Measurements from ENCODE around the gene CEMP1.

The CEMP1 gene

DNA sequence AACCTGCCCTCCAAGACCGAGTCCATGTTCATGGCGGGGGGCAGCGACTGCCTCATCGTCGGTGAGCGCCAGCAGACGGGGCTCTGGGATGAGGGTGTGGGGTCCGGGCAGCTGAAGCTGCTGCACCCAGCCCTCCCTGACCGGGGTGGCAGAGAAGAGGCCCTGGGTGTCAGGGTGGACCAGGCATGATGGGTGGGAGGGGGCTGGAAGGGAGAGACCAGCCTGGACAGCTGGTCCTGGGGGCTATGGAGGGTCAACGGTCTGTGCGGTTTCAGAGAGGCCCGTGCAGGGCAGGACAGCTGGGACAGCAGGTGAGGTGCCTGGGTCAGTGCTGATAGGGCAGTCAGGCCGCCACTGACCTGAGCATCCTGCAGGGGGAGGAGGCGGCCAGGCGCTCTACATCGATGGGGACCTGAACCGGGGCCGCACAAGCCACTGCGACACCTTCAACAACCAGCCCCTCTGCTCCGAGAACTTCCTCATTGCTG is 30.7 kb downstream of the CEMP1 start:
- no peak for DNase-seq (ENCODE audit: low spot score)

DNA sequence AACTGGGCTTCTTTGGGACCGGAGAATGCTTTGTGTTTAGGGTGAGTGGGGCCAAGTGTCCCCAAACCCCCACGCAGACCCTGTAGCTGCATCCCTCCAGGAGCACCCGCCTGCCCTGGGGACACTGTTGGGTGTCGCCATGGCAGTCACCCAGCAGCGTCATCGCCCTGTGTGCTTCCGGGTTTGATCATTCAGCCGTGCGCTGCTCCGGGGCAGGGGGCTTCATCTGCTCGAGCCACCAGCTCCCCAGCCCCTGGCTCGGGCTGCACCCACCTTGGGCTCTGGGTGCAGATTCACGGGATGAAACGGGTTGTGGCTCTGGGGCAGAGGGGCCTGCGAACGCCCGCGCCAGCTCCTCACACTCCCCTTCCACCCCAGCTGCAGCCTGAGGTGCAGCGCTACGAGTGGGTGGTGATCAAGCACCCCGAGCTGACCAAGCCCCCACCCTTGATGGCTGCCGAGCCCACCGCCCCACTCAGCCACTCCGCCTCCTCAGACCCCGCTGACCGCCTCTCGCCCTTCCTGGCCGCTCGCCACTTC is 31.2 kb downstream of the CEMP1 start:
- DNase-seq (ENCODE audit: low spot score) = no peak

DNA sequence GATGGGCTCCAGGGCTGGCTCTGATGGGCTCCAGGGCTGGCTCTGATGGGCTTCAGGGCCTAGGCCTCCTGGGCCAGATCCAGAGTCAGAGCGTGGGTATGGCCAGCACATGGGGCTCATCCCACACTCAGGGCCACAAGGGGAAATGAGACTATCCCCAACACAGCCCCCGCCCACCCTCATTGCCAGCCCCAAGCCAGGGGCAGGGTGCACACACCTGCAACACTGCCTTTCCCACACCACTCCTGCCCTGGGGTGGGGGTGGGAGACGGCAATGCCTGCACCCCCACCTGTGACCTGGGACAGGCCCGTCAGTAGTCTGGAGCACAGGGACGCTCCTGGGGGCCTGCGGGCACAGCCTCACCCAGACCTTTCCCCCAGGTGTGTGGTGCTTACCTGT is 31.8 kb downstream of the CEMP1 start:
- DNase-seq (ENCODE audit: low spot score) = no peak

DNA sequence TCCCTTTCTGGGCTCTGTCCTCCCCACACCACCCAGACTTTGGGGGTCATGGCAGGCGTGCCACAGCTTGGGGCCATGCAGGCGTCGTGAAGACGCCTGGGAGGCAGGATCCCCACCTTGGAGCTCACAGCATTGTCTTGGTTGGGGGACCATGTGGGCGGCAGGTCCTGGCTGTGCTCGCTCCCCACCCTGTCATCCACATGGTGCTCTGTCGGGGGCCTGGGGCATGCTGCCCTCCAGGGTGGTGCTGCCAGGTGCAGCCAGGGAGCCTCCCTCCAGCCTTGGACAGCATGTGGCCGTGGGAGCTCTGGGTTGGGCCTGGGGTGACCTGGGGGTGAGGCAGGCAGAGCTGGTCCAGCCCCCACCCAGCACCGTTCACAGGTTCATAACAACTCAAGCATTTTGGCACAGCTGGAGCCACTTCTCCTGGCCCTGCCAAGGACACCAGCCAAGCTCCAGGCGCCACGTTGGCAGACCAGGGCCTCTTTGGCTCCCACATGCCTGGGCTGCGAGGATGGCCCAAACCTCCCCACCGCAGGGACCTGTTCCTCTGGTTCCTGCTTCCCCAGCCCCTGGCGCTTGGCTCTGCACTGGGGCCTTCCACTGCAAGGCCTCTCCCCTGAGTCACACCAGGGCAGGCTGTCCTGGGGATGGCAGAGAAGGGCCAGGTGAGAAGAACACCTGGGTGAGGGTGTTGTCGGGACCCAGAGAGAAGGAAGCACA is 32.5 kb downstream of the CEMP1 start:
- DNase-seq (ENCODE audit: low spot score) = no peak

DNA sequence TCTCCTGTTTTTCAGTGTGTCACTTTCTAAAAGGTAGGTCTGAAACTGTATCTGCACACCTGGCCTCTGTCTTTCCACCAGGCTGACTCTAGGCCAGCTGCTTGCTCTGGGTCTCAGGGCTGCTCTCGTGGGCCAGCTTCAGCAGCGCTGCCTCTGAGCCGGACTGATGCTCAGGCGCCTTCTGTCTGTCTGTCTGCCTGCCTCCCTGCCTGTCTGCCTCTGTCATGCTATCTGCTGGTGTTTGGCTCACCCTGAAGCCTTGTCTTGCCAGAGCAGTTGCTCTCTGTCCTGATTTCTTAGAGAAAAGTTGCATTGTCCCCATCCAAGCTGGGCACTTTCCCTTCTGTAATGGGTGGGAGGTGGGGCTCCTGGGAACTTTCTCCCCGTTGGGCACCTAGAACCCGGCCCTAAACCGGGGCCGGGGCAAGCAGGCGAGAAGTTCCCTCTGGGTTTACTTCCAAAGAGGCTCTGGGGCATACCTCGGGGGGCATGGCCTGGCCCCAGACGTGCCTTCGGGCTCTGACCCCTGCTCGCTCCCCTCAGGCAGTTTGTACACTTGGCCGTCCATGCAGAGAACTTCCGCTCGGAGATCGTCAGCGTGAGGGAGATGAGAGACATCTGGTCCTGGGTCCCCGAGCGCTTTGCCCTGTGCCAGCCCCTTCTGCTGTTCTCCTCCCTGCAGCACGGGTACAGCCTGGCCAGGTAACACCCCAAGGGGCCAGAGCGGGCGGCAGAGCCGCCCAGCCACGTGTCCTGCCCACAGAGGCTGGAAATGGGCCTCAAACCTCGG is 33.3 kb downstream of the CEMP1 start:
- no peak for DNase-seq (ENCODE audit: low spot score)

DNA sequence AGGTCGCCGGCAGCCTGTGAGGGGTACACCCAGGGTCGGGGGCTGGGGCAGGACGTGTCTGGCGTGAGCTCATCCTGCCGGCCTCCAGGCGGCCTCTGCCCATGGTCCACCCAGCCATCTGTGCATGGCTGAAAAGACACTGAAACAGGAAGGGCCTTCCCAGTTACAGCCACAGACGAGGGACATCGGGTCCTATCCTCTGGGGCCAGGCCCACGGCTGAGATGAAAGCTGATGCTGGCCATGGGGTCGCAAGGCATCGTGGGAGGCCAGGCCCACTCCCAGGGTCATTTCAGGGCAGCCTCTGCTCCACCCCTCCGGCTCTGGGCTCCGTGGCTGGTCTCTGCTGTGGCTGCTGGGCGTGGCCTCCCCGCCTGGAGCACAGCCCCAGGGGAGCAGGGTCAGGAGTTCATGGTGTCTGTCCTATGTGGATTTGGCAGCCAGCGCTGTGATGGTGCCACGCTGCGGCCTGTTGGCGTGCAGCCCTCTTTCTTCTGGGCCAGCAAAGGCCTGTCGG is 34.0 kb downstream of the CEMP1 start:
- no peak for DNase-seq (ENCODE audit: low spot score)

DNA sequence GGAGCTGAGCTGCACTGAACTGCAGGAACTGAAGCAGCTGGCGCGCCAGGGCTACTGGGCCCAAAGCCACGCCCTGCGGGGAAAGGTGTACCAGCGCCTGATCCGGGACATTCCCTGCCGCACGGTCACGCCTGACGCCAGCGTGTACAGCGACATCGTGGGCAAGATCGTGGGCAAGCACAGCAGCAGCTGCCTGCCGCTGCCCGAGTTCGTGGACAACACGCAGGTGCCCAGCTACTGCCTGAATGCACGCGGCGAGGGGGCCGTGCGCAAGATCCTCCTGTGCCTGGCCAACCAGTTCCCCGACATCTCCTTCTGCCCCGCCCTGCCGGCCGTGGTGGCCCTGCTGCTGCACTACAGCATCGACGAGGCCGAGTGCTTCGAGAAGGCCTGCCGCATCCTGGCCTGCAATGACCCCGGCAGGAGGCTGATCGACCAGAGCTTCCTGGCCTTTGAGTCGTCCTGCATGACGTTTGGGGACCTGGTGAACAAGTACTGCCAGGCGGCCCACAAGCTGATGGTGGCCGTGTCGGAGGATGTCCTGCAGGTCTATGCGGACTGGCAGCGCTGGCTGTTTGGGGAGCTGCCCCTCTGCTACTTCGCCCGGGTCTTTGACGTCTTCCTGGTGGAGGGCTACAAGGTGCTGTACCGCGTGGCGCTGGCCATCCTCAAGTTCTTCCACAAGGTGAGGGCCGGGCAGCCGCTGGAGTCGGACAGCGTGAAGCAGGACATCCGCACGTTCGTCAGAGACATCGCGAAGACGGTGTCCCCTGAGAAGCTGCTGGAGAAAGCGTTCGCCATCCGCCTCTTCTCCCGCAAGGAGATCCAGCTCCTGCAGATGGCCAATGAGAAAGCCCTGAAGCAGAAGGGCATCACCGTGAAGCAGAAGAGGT is 34.7 kb downstream of the CEMP1 start:
- DNase-seq (ENCODE audit: low spot score) = no peak

DNA sequence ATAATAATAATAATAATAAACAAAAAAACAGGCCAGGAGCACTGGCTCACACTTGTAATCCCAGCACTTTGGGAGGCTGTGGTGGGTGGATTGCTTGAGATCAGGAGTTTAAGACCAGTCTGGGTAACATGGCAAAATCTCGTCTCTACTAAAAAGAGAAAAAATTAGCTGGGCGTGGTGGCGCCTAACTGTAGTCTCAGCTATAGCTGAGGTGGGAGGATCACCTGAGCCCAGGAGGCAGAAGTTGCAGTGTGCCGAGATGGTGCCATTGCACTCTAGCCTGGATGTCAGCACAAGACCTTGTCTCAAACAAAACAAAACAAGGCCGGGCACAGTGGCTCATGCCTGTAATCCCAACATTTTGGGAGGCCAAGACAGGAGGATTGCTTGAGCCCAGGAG is 36.2 kb downstream of the CEMP1 start:
- DNase-seq (ENCODE audit: low spot score) = no peak

DNA sequence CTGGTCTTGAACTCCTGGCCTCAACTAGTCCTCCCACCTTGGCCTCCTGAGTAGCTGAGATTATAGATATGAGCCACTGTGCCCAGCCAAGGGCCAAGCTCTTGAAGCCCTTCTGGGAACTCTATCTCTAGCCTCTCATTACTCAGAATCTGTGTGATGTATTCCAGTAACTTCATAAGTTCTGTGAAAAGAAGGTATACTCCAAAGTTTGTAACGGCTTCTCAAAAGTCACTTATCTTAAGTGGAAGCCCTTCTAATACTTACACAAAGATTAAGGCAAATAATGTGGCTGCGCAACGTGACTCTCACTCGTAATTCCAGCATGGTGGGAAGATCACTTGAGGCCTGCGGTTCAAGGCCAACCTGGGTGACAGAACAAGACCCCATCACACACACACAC is 36.6 kb downstream of the CEMP1 start:
- DNase-seq (ENCODE audit: low spot score) = no peak

DNA sequence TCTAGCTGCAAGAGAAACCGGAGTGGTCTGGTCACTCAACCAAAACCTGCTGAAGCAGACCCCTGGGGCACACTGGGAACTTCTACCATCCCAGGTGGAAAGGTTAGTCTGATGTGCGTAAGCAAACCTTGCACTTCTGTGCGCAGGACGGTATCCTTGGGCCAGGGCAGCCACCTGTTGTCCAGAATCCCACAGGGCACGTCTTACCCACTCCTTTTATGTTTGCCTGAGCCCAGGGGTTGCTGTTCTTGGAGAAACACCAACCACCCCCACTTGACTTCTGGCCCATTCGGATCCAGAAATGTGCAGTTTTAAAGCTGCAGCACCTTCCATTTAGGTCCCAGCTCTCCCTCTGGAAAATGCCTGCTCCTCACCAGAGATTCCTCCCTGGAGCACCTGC is 37.6 kb downstream of the CEMP1 start:
- no peak for DNase-seq (ENCODE audit: low spot score)

DNA sequence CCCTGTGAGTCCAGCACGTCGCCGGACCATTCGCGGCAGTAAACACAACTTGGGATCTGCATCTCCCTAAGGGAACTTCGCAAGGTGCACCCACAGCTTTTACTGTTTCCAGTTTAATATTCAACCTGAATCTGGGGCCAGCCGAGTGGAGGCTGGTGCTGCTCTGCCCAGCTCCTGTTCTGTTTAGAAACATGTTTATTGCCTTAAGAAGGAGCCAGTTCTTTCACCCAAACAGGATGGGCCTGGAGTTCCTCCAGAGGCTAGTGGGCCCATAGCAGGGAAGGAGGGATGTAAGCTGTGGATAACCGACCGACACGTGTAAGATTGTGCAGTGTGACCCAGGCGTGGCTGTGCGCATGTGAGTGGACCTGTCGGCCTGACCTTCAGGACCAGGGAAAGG is 38.9 kb downstream of the CEMP1 start:
- DNase-seq (ENCODE audit: low spot score) = no peak

DNA sequence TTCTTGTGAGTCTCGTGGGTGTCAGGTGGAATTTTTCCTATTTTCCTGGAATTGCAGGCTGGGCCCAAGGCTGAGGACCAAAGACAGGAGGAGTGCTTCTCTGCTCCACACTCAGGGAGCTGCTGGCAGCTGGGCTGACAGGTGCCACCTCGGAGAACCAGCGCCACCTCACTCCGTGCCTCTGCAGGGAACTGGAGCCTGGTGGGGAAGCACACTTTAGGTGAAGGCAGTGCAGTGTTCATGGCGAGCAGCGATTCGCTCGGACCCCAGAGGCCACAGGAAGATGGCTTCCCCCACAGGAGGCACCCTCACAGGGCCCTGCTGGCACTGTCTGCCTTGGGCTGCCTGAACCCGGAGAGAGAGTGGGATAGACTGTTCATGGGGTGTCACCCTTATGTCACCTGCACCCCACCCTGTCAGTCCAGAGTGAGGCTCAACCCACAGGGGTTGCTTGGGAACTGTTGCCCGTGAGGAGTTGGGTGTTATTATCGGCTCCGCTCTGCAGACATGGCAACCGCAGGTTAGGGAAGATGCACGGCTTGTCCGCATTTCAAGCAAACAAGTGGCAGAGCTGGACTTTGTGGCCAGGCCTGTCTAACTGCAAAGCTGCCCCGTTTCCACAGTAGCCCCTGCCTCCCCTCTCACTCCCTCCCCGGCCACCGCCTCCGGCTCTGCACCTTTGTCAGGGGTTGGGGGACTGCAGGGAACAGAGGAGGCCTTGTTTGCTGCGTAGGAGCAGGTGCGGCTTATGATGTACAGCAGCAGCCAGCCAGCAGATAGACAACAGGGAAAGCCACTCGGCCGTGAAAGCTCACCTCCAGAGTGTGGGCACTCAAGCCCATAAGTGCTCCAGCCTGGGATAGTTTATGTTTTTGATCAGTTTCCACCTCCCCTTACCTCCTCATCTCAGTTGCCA is 40.8 kb downstream of the CEMP1 start:
- no peak for DNase-seq (ENCODE audit: low spot score)

DNA sequence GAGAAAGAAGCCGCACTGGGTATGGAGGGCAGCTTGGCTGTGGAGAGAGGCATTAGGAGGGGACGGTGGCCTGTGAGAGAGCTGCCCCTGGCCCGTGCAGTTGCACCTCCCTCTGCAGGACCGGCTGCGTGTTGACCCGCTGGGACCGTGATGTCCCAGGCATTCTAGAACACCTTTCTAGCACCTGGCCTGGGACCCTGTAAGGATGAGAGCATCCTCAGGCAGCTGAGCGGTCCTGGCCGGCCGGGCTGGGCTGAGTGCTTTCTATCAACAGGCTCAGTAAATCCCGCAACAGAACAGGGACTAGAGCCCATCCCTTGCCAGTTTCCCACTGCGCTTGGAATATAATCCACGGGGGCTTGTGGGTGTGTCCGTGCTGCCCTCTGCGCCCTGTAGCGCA is 41.6 kb downstream of the CEMP1 start:
- DNase-seq (ENCODE audit: low spot score) = no peak

DNA sequence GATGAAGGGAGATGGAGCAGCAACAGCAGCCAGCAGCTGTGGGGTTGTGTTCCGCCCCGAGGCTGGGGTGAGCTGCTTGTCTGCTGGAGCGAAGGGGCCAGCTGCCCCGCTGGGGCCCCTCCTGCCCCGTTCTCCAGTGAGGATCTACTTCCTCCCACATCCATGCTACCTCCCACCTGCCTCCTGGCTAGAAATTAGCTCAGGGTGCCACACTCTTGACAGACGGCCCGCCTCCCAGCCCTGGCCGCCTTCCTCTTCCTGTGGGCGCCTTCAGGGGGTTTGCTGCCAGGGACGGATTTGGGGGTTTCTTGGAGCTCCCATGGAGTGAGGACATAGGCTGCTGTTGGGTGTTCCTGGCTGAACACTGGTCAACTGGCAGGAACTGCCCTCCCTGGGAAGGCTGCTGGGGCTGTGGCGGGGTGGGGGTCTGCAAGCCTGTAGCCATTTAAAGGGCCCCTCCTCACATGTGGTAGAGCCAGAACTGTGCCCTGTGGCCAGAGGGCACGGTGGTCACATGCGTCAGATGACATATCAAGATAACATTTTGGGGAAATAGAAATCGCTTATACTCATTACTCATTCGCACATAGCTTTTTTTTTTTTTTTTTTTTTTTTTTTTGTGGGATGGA is 43.2 kb downstream of the CEMP1 start:
- DNase-seq (ENCODE audit: low spot score) = no peak

DNA sequence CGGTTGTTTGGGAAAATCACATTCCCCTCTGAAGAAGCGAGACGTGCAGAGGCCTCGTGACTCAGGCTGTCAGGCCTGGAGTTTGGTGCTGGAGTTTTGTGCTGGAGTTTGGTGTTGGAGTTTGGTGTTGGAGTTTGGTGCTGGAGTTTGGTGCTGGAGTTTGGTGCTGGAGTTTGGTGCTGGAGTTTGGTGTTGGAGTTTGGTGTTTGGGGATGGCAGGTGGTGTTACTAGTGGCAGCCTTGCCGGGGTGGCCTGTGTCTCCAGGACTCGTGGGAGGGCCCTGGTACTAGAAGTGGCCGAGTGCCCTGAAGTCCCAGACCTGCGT is 43.7 kb downstream of the CEMP1 start:
- DNase-seq (ENCODE audit: low spot score) = no peak

DNA sequence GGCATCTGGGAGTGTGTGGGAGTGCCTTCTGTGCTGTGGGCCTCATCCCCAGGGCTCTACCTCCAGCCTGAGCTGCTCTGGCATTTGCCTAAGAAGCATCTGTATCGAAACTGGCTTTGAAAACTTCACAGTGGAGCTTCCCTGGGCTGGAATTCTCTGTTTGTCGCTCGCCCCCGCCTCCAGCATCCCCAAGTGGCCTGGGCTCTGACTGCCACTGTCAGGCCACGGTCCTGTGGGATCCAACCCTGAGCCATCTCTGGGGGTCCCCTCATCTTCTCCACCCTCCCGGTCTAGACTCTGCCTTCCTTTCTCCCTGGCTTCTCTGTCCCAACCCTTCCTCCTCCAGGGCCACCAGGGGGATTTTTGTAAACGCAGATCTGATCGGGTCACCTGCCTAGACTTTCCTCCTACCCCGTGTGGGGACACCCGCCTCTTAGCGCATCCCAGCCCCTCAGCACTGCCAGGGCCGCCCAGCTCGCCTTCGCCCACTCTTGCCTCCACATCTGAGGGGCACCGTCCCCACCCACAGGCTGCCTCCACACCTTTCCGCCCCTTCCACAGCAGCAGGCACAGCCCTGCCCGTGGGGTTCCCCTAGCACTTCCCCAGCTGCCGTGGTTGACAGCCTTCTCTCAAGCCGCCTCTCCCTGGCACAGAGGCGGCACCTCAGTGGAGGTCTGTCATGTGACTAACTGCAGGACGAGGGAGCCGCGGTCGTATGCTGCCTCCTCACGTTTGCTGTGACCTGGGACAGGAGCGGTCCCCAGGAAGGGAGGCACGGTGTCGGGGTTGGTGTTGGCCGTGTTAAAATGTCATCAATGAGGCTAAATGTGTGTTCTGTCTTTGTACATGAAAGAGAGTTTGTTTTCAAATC is 44.3 kb downstream of the CEMP1 start:
- peak; percentile 51 for DNase-seq (ENCODE audit: low spot score)

DNA sequence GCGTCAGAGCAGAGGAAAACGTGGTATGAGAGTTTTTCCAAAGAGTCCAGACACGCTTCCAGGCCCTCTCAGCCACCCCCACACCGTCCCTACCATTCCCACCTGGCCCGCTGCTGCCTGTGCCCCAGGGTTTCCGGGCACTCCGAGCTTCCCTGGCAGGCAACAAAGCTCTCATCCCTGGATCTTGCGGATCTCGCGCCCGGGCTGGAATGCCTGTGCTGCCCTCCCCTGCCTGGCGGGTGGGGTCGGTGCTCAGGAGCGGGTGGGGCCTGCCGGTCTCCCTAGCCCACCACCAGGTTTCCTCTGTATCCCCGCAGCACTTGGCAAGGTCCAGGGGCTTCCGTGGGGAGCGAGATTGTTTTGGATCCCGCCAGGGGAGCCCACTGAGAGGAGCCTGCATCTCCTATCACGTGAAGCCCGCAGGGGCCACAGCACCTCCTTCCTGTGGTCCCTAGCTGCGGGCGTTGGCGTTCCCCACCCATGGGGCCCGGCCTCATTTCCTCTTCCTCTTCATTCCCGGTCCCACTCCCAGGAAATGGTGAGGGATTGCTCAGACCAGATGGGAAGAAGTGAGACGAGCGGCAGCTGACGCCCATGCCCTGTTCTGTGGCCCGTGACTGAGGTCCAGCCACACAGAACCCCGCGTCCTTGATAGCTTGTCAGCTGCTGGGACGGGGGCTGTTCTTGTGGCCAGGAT is 45.2 kb downstream of the CEMP1 start:
- DNase-seq (ENCODE audit: low spot score) = no peak

DNA sequence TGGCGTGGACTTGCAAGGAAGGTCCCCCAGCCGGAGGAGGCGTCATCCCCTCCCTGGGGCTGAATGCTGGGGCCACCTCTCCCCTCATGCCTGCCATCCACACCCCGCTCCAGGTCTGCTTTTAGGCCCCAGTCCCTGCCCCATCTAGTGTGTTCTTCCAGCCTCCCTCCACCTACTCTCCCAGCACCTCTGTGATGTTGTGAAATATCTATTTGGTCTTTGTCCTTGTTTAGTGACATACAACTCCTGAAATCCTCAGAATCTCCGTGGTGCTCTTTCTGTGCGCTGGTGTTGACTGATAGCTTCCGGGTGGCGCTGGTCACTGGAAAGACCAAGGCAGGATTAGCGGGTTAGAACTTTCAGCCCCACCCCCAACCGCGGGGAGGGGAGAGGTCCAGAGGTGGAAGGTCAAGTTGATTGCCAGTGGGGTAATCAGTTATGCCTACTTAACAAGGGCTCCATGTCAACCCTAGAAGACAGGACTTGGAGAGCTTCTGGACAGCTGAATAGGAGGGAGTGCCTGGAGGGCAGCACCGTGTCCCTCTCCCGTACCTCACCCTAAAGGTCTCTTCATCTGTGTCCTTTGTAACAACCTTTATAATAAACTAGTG is 46.2 kb downstream of the CEMP1 start:
- DNase-seq (ENCODE audit: low spot score) = no peak
